ENCODE data around the gene MCU. TPM values are rescaled to one million over a fixed set of nuclear protein-coding genes. Genes with fewer than 3 reads are reported as not detected.
A peak's percentile ranks its signal among the peaks of the same experiment; 100 is the strongest.

The MCU gene
- polyA plus RNA-seq, 1 donor: 41.6 TPM

DNA sequence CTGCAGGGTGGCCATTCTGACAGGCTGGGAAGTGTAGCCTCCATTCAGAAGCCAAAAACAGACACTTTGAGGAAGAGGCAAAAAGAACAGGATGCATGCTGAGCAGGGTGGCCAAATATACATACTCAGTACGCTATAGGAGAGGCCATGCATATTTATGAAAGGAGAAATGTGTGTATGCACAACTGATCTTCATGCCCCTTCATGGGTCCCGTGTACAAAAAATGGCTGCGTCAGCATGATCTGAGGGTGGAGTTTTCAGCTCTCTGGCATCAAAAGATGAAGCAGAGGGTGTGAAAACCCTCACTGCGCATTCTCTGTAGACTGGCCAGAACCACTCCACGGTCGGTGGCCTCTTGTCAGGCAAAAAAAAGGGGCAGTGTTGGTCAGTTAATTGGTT is 166.1 kb downstream of the MCU start:
- Histone ChIP-seq H3K4me1 (ENCODE audit: control insufficient read depth, insufficient read depth, low read length) (no peaks in the 10 kb centered on the region), H3K36me3 (ENCODE audit: control insufficient read depth, insufficient read depth, low read length) (peaks cover 31% of the 10 kb centered on the region), H3K9me3 (ENCODE audit: control insufficient read depth, low read depth, low read length) (no peaks in the 10 kb centered on the region), H3K27me3 (ENCODE audit: control insufficient read depth, insufficient read depth, low read length) (no peaks in the 10 kb centered on the region), H3K27ac (ENCODE audit: low read length) (no peak overlapping the region), H3K4me3 (ENCODE audit: low read length) (no peak overlapping the region)
- WGBS (ENCODE audit: insufficient coverage, low lambda C conversion rate): 100% methylated on average over 2 of the region's 6 CpGs
- no peak for DNase-seq

DNA sequence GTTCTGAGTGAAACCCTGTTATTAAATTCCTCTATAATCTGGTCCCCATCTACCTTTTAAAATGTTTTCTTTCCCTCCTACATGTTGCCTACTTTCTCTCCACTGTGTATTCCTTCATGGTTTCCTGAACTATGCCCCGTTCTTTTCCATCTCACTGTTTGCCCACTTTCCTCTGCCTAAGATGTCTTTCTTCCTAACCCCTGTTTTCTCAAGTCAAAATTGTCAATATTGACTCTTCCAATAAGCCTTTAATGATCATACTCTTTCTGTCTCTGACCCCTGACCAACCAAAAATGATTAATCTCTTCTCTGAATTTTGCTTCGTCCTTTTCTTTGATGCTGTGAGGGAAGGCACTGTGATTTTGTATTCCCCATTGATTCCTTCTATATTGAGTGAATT is 171.0 kb downstream of the MCU start:
- H3K27ac ChIP-seq (ENCODE audit: low read length): no peak overlapping the region
- WGBS (ENCODE audit: insufficient coverage, low lambda C conversion rate): 75% methylated on average over 1 of the region's 2 CpGs
- H3K36me3 ChIP-seq (ENCODE audit: control insufficient read depth, insufficient read depth, low read length): peaks cover 44% of the 10 kb centered on the region

DNA sequence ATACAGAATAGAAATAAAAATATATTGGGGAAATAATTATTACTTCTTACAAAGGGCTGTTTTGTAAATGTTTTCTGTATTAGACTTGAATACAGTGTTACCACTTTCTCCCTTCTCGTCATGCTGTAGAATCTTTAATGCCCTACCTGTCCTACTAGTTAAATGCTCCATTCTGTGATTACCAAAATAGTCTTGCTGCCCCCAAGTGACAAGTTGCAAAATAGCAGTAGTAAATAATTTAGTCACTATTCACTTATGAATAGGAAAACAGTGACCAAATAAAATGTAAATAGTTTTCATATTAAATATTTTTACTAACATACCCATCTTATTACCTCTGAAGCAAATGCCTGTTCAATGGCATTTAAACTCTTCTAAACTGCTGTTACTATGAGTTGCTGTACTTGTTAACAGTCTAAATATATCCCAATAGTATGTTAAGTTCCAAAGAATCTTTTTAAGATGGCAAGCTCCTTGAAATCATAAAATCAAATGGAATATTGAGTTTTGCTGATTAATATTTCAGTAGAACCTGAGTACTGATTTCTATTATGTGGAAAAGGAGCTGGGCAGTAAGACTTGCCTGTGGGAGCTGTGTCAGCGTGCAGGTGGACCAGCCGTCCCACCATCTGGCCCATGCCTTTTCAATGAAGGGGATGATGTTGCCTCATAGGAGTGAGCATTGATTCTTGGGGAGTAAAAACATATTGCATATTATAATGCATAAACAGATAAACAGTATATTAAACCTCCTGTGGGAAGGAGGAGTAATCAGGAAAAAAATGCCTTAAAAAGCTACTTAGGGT is 183.5 kb downstream of the MCU start:
- Histone ChIP-seq H3K36me3 (ENCODE audit: control insufficient read depth, insufficient read depth, low read length) (peaks cover 38% of the 10 kb centered on the region), H3K9me3 (ENCODE audit: control insufficient read depth, low read depth, low read length) (peaks cover 16% of the 10 kb centered on the region), H3K4me3 (ENCODE audit: low read length) (no peak overlapping the region), H3K27me3 (ENCODE audit: control insufficient read depth, insufficient read depth, low read length) (no peaks in the 10 kb centered on the region), H3K4me1 (ENCODE audit: control insufficient read depth, insufficient read depth, low read length) (no peaks in the 10 kb centered on the region), H3K27ac (ENCODE audit: low read length) (no peak overlapping the region)
- peak; percentile 4 to 13 for DNase-seq
- WGBS (ENCODE audit: insufficient coverage, low lambda C conversion rate): no CpG with 5 or more reads among the region's 3 CpGs

More for the DNA sequence above, 171.0 kb downstream of the MCU start:
- no peak for DNase-seq
- Histone ChIP-seq H3K4me3 (ENCODE audit: low read length) (no peak overlapping the region), H3K4me1 (ENCODE audit: control insufficient read depth, insufficient read depth, low read length) (no peaks in the 10 kb centered on the region), H3K9me3 (ENCODE audit: control insufficient read depth, low read depth, low read length) (no peaks in the 10 kb centered on the region), H3K27me3 (ENCODE audit: control insufficient read depth, insufficient read depth, low read length) (no peaks in the 10 kb centered on the region)

DNA sequence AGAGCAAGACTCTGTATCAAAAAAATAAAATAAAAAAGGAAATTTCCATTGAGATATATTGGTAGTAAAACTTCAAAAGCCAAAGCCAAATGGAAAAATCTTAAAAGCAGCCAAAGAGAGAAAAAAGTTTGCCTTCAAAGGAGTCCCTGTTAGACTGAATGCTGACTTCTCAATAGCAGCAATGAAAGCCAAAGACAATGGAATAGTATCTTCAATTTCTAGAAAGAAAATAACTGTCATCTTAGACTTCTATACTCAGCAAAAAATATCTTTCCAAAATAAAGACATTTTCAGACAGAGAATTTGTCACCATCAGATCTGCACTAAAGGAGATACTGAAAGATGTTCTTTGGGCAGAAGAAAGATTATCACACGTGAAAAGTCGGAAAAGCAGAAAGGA is 187.3 kb downstream of the MCU start:
- Histone ChIP-seq H3K27me3 (ENCODE audit: control insufficient read depth, insufficient read depth, low read length) (no peaks in the 10 kb centered on the region), H3K36me3 (ENCODE audit: control insufficient read depth, insufficient read depth, low read length) (peaks cover 20% of the 10 kb centered on the region), H3K27ac (ENCODE audit: low read length) (no peak overlapping the region), H3K9me3 (ENCODE audit: control insufficient read depth, low read depth, low read length) (peaks cover 16% of the 10 kb centered on the region), H3K4me3 (ENCODE audit: low read length) (no peak overlapping the region), H3K4me1 (ENCODE audit: control insufficient read depth, insufficient read depth, low read length) (no peaks in the 10 kb centered on the region)
- DNase-seq: no peak
- 100% methylated on average over 2 of the region's 2 CpGs for WGBS (ENCODE audit: insufficient coverage, low lambda C conversion rate)

DNA sequence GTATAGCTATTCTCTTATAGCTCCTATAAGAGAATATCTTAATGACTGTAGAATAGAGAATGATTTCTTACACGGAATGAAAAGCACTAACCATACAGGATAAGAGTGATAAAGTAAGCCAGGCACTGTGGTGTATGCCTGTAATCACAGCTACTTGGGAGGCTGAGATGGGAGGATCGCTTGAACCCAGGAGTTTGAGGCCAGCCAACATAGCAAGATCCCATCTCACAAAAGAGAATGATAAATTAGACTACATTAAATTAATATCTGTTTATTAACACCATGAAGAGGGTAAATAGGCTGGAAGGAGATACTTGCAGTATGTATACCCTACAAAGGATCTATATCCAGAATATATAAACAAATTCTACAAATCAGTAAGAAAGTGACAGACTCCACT is 189.3 kb downstream of the MCU start:
- no peaks in the 10 kb centered on the region for H3K27me3 ChIP-seq (ENCODE audit: control insufficient read depth, insufficient read depth, low read length)
- no peaks in the 10 kb centered on the region for H3K4me1 ChIP-seq (ENCODE audit: control insufficient read depth, insufficient read depth, low read length)
- no peak for DNase-seq
- no CpG with 5 or more reads among the region's 2 CpGs for WGBS (ENCODE audit: insufficient coverage, low lambda C conversion rate)
- H3K27ac ChIP-seq (ENCODE audit: low read length): no peak overlapping the region
- H3K36me3 ChIP-seq (ENCODE audit: control insufficient read depth, insufficient read depth, low read length): peaks cover 19% of the 10 kb centered on the region
- H3K9me3 ChIP-seq (ENCODE audit: control insufficient read depth, low read depth, low read length): peaks cover 16% of the 10 kb centered on the region
- H3K4me3 ChIP-seq (ENCODE audit: low read length): no peak overlapping the region

DNA sequence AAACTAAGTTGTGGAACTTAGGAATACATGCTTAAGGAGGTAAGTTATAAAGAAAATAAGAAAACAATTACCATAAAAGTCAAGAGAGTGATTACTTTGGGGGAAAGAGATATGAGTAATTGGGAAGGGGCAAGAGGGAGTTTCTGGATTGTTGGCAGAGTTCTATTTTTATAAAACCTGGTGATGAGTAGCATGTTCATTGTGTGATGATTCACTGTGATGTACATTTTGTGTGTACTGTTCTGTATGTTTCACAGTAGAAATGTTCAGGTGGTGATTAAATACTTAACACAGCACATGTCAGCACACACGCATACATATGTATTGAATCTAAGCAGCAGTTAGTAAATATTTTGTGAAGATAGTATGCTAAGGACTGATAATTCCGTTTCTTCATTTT is 191.9 kb downstream of the MCU start:
- DNase-seq: no peak
- Histone ChIP-seq H3K9me3 (ENCODE audit: control insufficient read depth, low read depth, low read length) (peaks cover 8% of the 10 kb centered on the region), H3K27me3 (ENCODE audit: control insufficient read depth, insufficient read depth, low read length) (no peaks in the 10 kb centered on the region), H3K27ac (ENCODE audit: low read length) (no peak overlapping the region), H3K4me3 (ENCODE audit: low read length) (no peak overlapping the region), H3K4me1 (ENCODE audit: control insufficient read depth, insufficient read depth, low read length) (no peaks in the 10 kb centered on the region), H3K36me3 (ENCODE audit: control insufficient read depth, insufficient read depth, low read length) (peaks cover 27% of the 10 kb centered on the region)
- whole genome bisulfite sequencing (ENCODE audit: insufficient coverage, low lambda C conversion rate): 83% methylated on average over 1 of the region's 2 CpGs

DNA sequence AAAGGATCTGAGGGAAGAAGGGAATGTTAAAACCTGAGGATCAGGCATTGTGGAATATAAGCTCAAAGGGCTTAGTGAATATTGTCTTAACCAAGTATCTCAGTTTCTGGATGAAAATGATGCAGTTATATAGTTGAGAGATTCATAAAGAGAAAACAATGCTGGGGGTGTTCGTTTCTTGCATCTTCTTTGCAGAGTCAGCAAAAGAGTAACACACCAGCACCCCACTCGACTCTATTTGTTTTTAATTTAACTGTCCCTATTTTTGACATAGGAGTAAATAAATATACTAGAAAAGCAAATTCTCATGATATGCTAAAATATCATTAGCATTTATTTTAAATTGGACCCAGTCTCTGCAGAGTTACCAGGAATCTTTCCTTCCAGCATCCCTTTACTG is 194.0 kb downstream of the MCU start:
- H3K27me3 ChIP-seq (ENCODE audit: control insufficient read depth, insufficient read depth, low read length): no peaks in the 10 kb centered on the region
- peaks cover 16% of the 10 kb centered on the region for H3K36me3 ChIP-seq (ENCODE audit: control insufficient read depth, insufficient read depth, low read length)

DNA sequence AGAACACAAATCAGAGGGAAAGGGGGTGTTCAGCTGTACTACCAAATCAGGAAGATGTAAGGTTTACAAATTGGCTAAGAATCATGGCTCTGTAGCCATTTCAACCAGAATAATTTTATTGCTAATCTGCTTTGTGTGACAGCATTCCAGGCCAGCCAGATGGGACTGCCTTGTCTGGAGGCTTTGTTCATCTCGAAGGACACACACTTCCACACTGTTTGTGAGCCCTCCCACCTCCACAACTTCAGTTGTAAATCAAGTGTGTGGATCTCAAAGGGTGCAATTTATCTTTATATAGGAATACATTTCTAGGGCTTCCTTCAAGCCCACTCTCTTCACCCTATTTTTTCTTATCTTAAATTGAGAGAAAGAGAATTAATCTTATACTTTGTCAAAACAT is 194.7 kb downstream of the MCU start:
- Histone ChIP-seq H3K36me3 (ENCODE audit: control insufficient read depth, insufficient read depth, low read length) (peaks cover 16% of the 10 kb centered on the region), H3K27me3 (ENCODE audit: control insufficient read depth, insufficient read depth, low read length) (no peaks in the 10 kb centered on the region), H3K27ac (ENCODE audit: low read length) (no peak overlapping the region), H3K4me1 (ENCODE audit: control insufficient read depth, insufficient read depth, low read length) (no peaks in the 10 kb centered on the region), H3K9me3 (ENCODE audit: control insufficient read depth, low read depth, low read length) (no peaks in the 10 kb centered on the region), H3K4me3 (ENCODE audit: low read length) (no peak overlapping the region)
- DNase-seq: no peak
- WGBS (ENCODE audit: insufficient coverage, low lambda C conversion rate): no CpG with 5 or more reads among the region's 1 CpG

More for the DNA sequence above, 194.0 kb downstream of the MCU start:
- no peak for DNase-seq
- H3K27ac ChIP-seq (ENCODE audit: low read length): no peak overlapping the region
- H3K9me3 ChIP-seq (ENCODE audit: control insufficient read depth, low read depth, low read length): no peaks in the 10 kb centered on the region
- 93% methylated on average over 2 of the region's 2 CpGs for WGBS (ENCODE audit: insufficient coverage, low lambda C conversion rate)
- no peaks in the 10 kb centered on the region for H3K4me1 ChIP-seq (ENCODE audit: control insufficient read depth, insufficient read depth, low read length)
- H3K4me3 ChIP-seq (ENCODE audit: low read length): no peak overlapping the region

DNA sequence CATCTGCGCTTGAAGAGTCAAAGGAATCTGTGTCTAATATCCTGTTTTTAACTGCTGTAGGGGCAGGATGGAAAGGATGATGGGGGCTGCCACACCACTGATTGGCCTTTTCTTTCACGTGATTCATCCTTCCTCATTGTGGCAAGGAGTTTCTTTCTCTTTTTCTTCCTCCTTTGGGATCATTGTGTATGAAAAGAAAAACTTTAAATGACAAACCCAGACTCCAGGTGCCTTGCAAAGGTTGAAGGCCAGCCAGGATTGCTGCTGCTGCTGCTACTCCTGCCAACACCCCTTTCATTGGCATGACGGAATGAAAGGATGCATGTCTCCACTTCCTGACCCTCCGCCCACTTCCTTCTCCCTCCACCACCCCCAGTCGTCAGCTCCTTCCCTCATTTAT is 195.1 kb downstream of the MCU start:
- H3K27ac ChIP-seq (ENCODE audit: low read length): no peak overlapping the region
- no peak overlapping the region for H3K4me3 ChIP-seq (ENCODE audit: low read length)
- no peaks in the 10 kb centered on the region for H3K9me3 ChIP-seq (ENCODE audit: control insufficient read depth, low read depth, low read length)
- DNase-seq: no peak
- no CpG with 5 or more reads among the region's 5 CpGs for WGBS (ENCODE audit: insufficient coverage, low lambda C conversion rate)
- no peaks in the 10 kb centered on the region for H3K27me3 ChIP-seq (ENCODE audit: control insufficient read depth, insufficient read depth, low read length)
- H3K36me3 ChIP-seq (ENCODE audit: control insufficient read depth, insufficient read depth, low read length): peaks cover 16% of the 10 kb centered on the region
- H3K4me1 ChIP-seq (ENCODE audit: control insufficient read depth, insufficient read depth, low read length): no peaks in the 10 kb centered on the region

DNA sequence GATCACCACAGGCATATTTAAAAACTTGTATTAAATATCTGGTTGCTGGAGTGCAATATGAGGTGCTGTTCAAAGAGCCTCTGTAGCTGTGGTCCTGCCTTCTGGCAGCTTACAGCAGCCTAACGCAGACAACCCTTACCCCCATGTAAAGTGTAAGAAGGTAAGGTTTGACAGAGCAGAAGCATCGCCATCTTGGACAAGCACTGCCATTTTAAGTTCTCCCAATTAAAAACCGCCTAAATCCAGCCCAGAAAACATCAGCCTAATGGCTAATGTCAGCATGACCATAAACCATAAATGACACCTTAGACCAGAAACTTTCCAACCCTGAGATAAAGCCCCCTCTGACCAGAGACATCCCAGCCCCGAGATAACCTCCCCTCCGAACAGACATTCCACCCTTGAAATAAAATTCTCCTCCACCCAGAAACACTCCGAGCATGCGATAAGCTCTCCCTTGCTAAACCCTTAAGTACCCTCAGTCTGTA is 196.3 kb downstream of the MCU start:
- Histone ChIP-seq H3K9me3 (ENCODE audit: control insufficient read depth, low read depth, low read length) (no peaks in the 10 kb centered on the region), H3K4me3 (ENCODE audit: low read length) (no peak overlapping the region), H3K36me3 (ENCODE audit: control insufficient read depth, insufficient read depth, low read length) (peaks cover 16% of the 10 kb centered on the region), H3K27me3 (ENCODE audit: control insufficient read depth, insufficient read depth, low read length) (no peaks in the 10 kb centered on the region), H3K27ac (ENCODE audit: low read length) (no peak overlapping the region), H3K4me1 (ENCODE audit: control insufficient read depth, insufficient read depth, low read length) (no peaks in the 10 kb centered on the region)
- no CpG with 5 or more reads among the region's 7 CpGs for WGBS (ENCODE audit: insufficient coverage, low lambda C conversion rate)
- DNase-seq: no peak

DNA sequence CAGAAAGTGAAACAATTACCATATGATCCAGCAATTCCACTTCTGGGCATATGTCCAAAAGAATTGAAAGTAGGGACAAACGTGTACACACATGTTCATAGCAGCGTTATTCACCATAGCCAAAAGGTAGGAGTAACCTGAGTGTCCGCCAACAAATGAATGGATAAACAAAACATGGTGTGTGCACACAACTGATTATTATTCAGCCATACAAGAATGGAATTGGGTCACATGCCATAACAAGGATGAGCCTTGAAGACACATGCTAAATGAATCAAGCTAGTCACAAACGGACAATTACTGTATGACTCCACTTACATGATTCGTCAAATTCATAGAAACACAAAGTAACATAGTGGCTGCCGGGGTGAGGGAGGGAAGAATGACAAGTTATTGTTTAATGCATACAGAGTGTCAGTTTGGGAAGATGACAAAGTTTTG is 197.5 kb downstream of the MCU start:
- DNase-seq: no peak
- H3K9me3 ChIP-seq (ENCODE audit: control insufficient read depth, low read depth, low read length): no peaks in the 10 kb centered on the region
- peaks cover 16% of the 10 kb centered on the region for H3K36me3 ChIP-seq (ENCODE audit: control insufficient read depth, insufficient read depth, low read length)
- no peaks in the 10 kb centered on the region for H3K27me3 ChIP-seq (ENCODE audit: control insufficient read depth, insufficient read depth, low read length)
- H3K4me1 ChIP-seq (ENCODE audit: control insufficient read depth, insufficient read depth, low read length): no peaks in the 10 kb centered on the region
- 100% methylated on average over 2 of the region's 6 CpGs for WGBS (ENCODE audit: insufficient coverage, low lambda C conversion rate)
- no peak overlapping the region for H3K27ac ChIP-seq (ENCODE audit: low read length)
- H3K4me3 ChIP-seq (ENCODE audit: low read length): no peak overlapping the region

Data from large intestine (tissue), 3 donors.